ENCODE measurements around the gene CH25H.

Gene CH25H

GRCh38 chr10:89219513-89220218, 12.5 kb upstream of the CH25H start:
- H3K27me3 ChIP-seq (ENCODE audit: low read depth): no peaks in the 10 kb centered on the region
- in situ Hi-C loops (cut with MboI; ENCODE audit: low sequenced_read_pairs): loop anchor here (10.0 kb wide), 1 partner anchor 385 kb away; no protein-coding TSS in a partner anchor
- no peaks in the 10 kb centered on the region for H3K36me3 ChIP-seq (replicated peaks)
- no peak for DNase-seq (ENCODE audit: low spot score in 2 of 2)
- H3K4me3 ChIP-seq: no peak overlapping the region
- H3K4me1 ChIP-seq: peaks cover under 1% of the 10 kb centered on the region
- H3K9me3 ChIP-seq: no peaks in the 10 kb centered on the region

- H3K4me1 ChIP-seq: no peaks in the 10 kb centered on the region
- H3K36me3 ChIP-seq (replicated peaks): no peaks in the 10 kb centered on the region
- no peaks in the 10 kb centered on the region for H3K27me3 ChIP-seq (ENCODE audit: low read depth)
- DNase-seq (ENCODE audit: low spot score in 2 of 2): peak; percentile 61 to 72
- in situ Hi-C loops (cut with MboI; ENCODE audit: low sequenced_read_pairs): no loop called here
- no peak overlapping the region for H3K4me3 ChIP-seq
- H3K9me3 ChIP-seq: no peaks in the 10 kb centered on the region
Measured at GRCh38 chr10:89217057-89217990, 10.2 kb upstream of the CH25H start.

DNA sequence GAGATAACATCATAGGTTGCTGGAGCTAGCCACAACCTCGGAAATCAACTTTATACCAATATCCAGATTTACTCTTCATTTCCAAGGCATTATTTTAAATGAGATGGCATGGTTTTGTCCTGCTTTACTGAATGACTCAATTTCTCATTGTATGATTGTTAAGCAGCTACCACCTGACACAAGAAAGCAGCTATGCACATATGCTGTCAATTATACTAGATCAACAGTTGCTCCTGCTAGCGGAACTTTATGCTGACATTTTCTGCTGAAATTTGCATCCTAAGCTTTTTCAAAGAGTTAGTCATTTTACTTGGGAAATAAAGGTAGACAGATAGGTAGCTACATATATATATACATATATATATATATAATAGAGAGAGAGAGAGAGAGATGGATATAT, 8.9 kb upstream of the CH25H start:
- in situ Hi-C loops (cut with MboI; ENCODE audit: low sequenced_read_pairs): no loop called here
- no peak overlapping the region for H3K4me3 ChIP-seq
- H3K36me3 ChIP-seq (replicated peaks): no peaks in the 10 kb centered on the region
- no peaks in the 10 kb centered on the region for H3K27me3 ChIP-seq (ENCODE audit: low read depth)
- no peaks in the 10 kb centered on the region for H3K9me3 ChIP-seq
- DNase-seq (ENCODE audit: low spot score in 2 of 2): no peak
- no peaks in the 10 kb centered on the region for H3K4me1 ChIP-seq

- Histone ChIP-seq H3K9me3 (no peaks in the 10 kb centered on the region), H3K4me1 (no peaks in the 10 kb centered on the region), H3K27me3 (ENCODE audit: low read depth) (no peaks in the 10 kb centered on the region), H3K4me3 (no peak overlapping the region), H3K36me3 (replicated peaks) (no peaks in the 10 kb centered on the region)
- DNase-seq (ENCODE audit: low spot score in 2 of 2): no peak
- in situ Hi-C loops (cut with MboI; ENCODE audit: low sequenced_read_pairs): no loop called here
Measured at GRCh38 chr10:89215511-89215910, 8.4 kb upstream of the CH25H start.

GRCh38 chr10:89214566-89215165, 7.5 kb upstream of the CH25H start:
- no peak for DNase-seq (ENCODE audit: low spot score in 2 of 2)
- no peaks in the 10 kb centered on the region for H3K36me3 ChIP-seq (replicated peaks)
- no peaks in the 10 kb centered on the region for H3K27me3 ChIP-seq (ENCODE audit: low read depth)
- no peak overlapping the region for H3K4me3 ChIP-seq
- in situ Hi-C loops (cut with MboI; ENCODE audit: low sequenced_read_pairs): loop anchor here (5.0 kb wide), 1 partner anchor 277 kb away; no protein-coding TSS in a partner anchor
- H3K4me1 ChIP-seq: no peaks in the 10 kb centered on the region
- H3K9me3 ChIP-seq: no peaks in the 10 kb centered on the region

GRCh38 chr10:89213191-89213808, 6.2 kb upstream of the CH25H start:
- Histone ChIP-seq H3K36me3 (replicated peaks) (no peaks in the 10 kb centered on the region), H3K27me3 (ENCODE audit: low read depth) (no peaks in the 10 kb centered on the region), H3K4me3 (no peak overlapping the region), H3K9me3 (no peaks in the 10 kb centered on the region), H3K4me1 (no peaks in the 10 kb centered on the region)
- peak in 1 of 2 experiments; percentile 55 for DNase-seq (ENCODE audit: low spot score in 2 of 2)
- in situ Hi-C loops (cut with MboI; ENCODE audit: low sequenced_read_pairs): loop anchor here (5.0 kb wide), 1 partner anchor 276 kb away; no protein-coding TSS in a partner anchor

- Histone ChIP-seq H3K4me3 (no peak overlapping the region), H3K9me3 (no peaks in the 10 kb centered on the region), H3K27me3 (ENCODE audit: low read depth) (no peaks in the 10 kb centered on the region), H3K36me3 (replicated peaks) (no peaks in the 10 kb centered on the region), H3K4me1 (peaks cover 12% of the 10 kb centered on the region)
- DNase-seq (ENCODE audit: low spot score in 2 of 2): no peak
- in situ Hi-C loops (cut with MboI; ENCODE audit: low sequenced_read_pairs): loop anchor here (5.0 kb wide), 1 partner anchor 274 kb away; no protein-coding TSS in a partner anchor
Measured at GRCh38 chr10:89210794-89211425, 3.8 kb upstream of the CH25H start.

DNA sequence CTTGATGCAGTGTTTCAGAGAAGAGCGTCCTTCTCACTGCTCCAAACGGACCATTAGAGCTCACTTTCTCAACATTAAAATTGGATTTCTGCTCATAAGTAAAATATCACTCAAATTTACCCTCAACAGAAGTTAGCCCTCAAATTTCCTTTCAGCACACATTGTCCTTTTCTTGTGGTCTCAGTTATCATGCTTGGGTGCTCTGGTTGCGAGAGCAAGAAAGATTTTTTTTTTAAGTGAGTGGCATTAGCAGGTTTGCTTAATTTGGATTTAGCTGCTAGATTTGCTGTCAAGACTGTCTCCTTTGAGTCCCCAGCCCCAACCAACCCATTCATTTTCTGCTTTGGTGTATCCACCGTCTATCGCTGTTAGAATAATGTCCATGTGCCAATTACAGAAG, 2.6 kb upstream of the CH25H start:
- no peaks in the 10 kb centered on the region for H3K9me3 ChIP-seq
- no peaks in the 10 kb centered on the region for H3K36me3 ChIP-seq (replicated peaks)
- DNase-seq (ENCODE audit: low spot score in 2 of 2): no peak
- in situ Hi-C loops (cut with MboI; ENCODE audit: low sequenced_read_pairs): loop anchor here (5.0 to 10.0 kb wide), 2 partner anchors 175 to 272 kb away; no protein-coding TSS in a partner anchor
- H3K4me3 ChIP-seq: no peak overlapping the region
- H3K4me1 ChIP-seq: peaks cover 23% of the 10 kb centered on the region
- H3K27me3 ChIP-seq (ENCODE audit: low read depth): no peaks in the 10 kb centered on the region

- H3K9me3 ChIP-seq: no peaks in the 10 kb centered on the region
- peak in 1 of 2 experiments; percentile 23 for DNase-seq (ENCODE audit: low spot score in 2 of 2)
- in situ Hi-C loops (cut with MboI; ENCODE audit: low sequenced_read_pairs): loop anchor here (10.0 kb wide), 1 partner anchor 173 kb away; no protein-coding TSS in a partner anchor
- no peaks in the 10 kb centered on the region for H3K36me3 ChIP-seq (replicated peaks)
- H3K4me3 ChIP-seq: peak overlapping the region; percentile 7
- peaks cover 23% of the 10 kb centered on the region for H3K4me1 ChIP-seq
- no peaks in the 10 kb centered on the region for H3K27me3 ChIP-seq (ENCODE audit: low read depth)
Measured at GRCh38 chr10:89207801-89208551, 859 bp upstream of the CH25H start.

DNA sequence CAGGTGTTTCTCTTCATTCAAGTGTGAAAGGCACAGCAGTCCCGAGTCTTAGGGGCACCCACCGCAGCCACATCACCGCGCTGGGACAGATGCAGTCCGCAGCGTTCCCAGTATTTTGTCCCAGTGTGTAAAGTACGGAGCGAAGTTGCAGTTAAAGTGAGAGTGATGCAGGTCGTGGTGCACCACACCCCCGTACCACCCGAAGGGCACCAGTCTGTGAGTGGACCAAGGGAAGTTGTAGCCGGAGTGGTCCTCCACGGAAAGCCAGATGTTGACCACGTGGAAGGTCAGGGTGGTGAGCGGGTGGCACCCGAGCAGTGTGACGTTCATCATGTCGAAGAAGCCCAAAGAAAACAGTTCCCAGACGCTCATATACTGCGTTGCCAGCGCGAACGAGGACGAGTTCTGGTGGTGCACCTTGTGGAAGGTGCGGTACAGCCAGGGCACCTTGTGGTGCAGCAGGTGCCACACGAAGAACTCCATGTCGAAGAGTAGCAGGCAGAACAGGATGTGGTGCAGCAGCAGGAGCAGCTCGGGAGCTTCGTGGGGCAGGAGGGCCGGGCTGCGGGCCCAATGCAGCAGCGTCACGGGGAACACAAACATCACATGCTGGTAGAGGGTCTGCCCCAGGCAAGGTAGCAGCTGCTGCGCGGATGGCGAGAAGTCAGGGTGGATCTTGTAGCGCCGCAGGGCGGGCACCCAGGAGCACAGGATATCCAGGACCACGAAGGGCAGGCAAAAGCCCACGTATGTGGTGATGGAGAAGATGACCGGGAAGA, 526 bp downstream of the CH25H start:
- Histone ChIP-seq H3K4me3 (no peak overlapping the region), H3K36me3 (replicated peaks) (no peaks in the 10 kb centered on the region), H3K9me3 (no peaks in the 10 kb centered on the region), H3K4me1 (peaks cover 23% of the 10 kb centered on the region), H3K27me3 (ENCODE audit: low read depth) (no peaks in the 10 kb centered on the region)
- peak in 1 of 2 experiments; percentile 49 for DNase-seq (ENCODE audit: low spot score in 2 of 2)
- in situ Hi-C loops (cut with MboI; ENCODE audit: low sequenced_read_pairs): loop anchor here (10.0 kb wide), 1 partner anchor 172 kb away; no protein-coding TSS in a partner anchor

GRCh38 chr10:89204621-89205185, 2.4 kb downstream of the CH25H start:
- Histone ChIP-seq H3K4me3 (no peak overlapping the region), H3K36me3 (replicated peaks) (no peaks in the 10 kb centered on the region), H3K27me3 (ENCODE audit: low read depth) (no peaks in the 10 kb centered on the region), H3K4me1 (peaks cover 23% of the 10 kb centered on the region), H3K9me3 (no peaks in the 10 kb centered on the region)
- in situ Hi-C loops (cut with MboI; ENCODE audit: low sequenced_read_pairs): loop anchor here (10.0 kb wide), 1 partner anchor 170 kb away; no protein-coding TSS in a partner anchor
- DNase-seq (ENCODE audit: low spot score in 2 of 2): no peak

Data from HAP-1 (cell line).